GM18517 (cell line): ENCODE results near the gene LARP4.
A peak's percentile ranks its signal among the peaks of the same experiment; 100 is the strongest.
"Not testable (repeated sequence)": the region's sequence is repeated elsewhere in the genome, so short reads cannot be mapped to it uniquely, and the experiment has no call there.

Source experiments
- ATAC-seq: cut with Tn5 transposase; IDR thresholded peaks from one replicate; pipeline ENCODE4 v1.9.1; 2021; ENCODE audit warnings: mild to moderate bottlenecking, moderate library complexity; ENCODE audit not compliant: unreplicated experiment

The LARP4 gene

DNA sequence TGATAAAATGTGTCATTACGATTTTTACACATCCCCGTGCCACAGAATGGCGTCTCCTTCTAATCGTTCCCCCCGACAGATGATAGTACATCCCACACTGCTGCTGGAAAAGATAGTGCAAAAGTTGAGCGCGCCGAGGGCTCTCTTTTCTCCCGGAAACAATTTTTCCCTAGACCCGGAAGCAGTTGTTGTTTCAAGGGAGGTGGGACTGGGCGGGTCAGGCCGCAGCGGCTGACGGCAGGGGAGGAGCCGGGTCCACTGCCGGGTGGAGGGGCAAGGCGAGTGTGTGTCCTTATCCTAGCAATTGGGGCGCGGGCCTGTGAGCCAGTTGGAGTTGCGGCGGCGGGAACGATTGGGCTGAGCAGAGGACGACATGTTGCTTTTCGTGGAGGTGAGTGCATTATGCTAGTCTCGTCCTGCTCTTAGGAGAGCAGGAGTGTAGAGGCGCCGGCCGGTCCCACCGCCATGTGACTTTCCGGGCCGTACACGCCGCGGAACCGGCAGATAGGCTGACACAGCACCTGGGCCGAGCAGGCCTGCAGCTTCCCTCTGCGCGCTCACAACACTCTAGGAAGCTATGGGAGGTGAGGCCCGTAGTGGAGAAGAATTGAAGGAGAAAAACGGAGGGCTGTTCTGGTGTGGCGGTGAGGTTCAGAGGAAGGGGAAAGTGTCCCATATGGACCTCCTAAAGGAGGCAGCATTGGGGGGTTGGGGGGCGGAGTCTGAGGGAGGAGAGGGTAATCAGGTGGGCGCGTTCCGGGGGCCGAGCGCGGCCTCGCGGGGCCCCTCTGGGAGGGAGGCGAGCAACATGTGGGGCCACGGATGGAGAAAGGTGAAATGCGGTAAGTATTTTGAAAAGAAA lies at the start of gene LARP4:
TSS of gene LARP4 (plus strand) at position 248 of the 862 bp plus-strand sequence. CDS start at position 374, 126 bp downstream.
- ATAC-seq: peak; percentile 84

DNA sequence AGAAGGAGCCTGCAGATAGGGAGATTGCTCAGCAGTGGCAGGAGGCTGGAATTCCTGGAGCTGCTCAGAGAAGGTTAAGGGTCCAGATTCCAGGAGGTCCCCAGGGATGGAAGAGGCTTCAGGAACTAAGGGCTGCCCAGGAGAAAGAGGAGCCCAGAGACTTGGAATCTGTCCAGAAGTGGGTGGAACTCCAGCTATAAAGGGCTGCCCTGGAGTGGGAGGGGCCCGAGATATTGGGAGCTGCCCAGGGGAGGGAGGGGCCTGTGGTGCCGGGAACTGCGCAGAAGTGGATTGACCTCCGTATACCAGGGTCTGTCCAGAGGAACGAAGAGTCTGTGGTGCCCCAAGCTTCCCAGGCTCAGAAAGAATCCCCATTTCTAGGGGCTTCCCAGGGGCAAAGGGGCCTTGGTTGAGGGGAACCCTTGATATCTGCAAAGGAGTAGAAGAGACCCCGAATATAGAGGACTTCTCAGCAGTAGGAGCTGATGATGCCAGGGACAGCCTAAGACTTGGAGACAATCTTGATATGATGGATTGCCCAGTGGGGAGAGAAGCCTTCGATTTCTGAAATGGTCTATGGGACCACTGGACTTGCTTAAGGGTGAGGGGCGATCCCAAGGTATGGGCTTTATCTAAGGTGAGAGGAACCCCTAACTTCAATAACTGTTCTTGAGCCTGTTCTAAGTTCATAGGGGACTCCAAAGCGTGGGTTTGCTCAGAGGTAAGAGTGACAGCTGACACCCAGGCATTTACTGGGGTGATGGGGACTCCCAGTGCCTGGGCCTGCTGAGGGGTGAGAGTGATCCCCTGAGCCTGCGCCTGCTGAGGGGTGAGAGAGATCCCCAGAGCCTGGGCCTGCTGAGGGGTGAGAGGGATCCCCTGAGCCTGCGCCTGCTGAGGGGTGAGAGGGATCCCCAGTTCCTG lies 49.3 kb upstream of the LARP4 start:
- ATAC-seq: no peak

DNA sequence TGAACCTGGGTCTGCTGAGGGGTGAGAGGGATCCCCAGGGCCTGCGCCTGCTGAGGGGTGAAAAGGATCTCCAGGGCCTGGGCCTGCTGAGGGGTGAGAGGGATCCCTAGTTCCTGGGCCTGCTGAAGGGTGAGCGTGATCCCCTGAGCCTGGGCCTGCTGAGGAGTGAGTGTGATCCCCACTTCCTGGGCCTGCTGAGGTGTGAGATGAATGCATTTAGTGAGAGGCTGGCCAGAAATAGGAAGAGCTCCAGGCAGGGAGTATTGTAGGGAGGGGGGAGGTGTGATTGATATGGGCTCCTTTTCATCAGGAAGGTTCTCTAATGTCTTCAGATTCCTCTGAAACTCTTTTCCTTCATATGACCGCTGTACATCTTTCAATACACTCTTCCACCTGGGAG lies 47.3 kb upstream of the LARP4 start:
- no peak for ATAC-seq

DNA sequence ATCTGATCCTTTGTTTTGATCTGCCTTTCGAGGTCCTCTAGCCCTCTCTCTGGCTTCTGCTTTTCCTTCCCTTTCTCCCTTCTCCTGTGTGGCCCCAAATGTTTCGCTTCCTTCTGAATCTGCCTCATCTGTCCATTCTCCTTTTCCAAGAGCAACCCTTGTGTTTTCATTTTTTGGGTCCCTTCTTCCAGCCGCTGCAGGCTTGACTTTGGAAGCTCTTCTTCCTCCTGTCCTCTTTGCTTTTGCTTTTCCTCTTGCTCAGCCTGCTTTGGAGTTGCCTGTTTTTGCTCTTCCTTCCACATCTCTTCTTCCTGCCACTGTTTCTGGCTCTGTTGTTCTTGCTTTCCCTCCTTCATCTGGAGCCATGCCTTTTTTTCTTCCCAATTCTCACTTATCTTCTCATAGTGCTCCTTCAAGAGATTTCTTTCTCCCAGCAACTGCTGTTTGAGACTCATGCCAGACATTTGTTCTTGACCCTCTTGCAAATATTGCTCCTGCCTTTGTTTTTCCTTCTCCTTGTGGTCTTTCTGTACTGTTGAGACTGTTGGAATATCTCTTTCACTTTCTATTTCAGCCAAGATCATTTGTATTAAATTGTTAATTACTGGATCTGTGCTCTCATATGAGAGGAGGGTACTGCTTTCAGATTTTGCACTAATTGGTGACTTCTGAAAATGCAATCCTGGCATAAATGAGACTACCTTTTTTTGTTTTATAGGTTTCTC lies 46.7 kb upstream of the LARP4 start:
- no peak for ATAC-seq

DNA sequence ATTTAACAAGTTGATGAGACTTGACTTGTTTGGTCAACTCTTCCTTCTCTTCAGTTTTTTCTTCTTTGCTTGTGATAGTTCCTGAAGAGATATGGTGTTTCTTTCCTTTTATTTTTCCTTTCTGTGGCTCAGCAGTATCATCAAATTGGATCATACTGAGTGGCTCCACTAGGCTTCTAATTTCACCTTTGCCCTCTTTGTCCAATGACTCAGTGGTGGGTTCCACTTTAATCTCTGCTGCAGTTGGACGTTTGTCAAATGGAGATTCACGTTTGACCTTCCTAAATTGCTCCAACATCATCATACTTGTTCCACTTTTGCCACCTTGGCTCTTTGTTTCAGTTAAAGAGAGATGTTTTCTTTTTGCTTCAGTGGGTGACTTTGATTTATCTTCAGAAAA lies 45.8 kb upstream of the LARP4 start:
- ATAC-seq: no peak

DNA sequence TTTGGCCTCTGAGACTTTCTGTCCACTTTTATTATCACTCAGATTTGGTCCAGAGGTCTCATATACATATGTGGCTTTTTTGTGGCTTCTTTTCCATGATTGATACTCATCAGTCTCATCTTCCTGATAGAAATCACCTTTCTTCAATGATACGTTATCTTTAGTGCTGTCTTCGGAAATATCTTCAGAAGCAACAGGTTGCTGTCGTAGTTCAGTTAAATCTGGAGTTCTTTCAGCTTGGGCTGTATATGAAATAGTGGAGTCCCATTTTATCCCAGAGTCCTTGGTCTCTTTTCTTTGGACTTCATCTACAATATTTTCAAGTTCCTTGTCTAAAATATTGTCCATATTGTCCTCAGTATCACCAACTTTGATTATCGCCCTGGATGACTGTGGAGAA lies 45.3 kb upstream of the LARP4 start:
- no peak for ATAC-seq

DNA sequence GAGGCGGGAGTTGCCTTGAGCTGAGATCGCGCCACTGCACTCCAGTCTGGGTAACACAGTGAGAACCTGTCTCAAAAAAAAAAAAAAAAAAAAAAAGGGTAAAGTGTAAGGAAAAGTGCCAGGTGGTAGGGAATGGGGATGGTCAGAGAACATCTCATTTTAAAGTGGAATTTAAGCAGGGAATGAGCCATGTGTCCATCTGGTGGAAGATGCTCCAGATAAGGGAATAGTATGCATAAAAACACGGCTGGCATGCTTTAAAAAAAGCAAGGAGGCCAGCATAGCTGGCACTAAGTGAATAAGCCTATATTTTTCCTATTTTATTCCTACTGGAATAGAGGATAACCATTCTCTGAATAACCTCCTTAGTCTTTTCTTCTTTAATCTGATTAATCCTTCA lies 38.0 kb upstream of the LARP4 start:
- no peak for ATAC-seq

DNA sequence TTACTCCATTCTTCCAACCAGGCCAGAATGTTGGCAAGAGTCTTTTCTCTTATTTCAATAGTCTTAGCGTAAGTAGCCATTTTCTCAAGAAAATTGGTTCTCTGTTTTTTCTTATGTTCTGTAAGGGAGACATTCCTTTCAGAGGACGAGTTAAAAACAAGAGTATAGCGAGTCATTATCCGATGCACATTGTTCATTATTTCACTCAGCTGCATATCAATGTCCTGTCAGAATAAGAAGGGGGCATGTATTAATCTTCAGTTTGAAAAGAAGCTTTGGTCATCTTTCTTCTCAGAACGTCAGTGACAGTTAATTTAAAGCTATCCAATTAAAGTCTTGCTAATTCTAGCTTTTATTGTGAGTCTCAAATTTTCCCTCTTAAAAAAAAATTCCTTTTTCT lies 37.5 kb upstream of the LARP4 start:
- no peak for ATAC-seq

DNA sequence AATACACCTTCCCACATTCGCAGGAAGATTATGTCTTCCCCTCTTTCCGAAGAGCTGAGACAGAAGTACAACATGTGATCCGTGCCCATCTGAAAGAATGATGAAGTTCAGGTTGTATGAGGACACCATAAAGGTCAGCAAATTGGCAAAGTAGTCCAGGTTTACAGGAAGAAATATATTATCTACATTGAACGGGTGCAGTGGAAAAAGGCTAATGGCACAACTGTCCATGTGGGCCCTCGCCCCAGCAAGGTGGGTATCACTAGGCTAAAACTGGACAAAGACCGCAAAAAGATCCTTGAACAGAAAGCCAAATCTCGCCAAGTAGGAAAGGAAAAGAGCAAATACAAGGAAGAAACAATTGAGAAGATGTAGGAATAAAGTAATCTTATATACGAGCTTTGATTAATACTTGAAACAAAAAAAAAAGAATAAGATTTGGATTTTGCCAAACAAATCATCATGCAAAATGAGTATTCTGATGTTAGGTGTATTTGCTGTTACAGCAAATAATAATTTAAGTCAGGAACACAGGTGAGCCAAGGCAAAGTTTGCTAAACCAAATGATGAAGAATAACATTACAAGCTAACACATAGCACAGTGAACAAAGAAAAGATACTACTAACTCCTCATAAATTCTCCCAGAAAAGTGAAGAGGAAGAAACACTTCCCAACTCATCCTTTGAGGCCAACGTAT lies 34.8 kb upstream of the LARP4 start:
- ATAC-seq: no peak

DNA sequence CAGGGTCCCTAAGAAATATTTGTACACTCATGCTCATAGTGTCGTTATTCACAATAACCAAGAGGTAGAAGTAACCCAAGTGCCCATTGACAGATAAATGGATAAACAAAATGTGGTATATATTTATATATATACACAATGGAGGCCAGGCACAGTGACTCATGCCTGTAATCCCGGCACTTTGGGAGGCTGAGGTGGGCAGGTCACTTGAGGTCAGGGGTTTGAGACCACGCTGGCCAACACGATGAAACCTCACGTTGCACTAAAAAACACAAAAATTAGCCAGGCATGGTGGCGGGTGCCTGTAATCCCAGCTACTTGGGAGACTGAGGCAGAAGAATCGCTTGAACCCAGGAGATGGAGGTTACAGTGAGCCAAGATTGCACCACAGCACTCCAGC lies 30.0 kb upstream of the LARP4 start:
- not testable (repeated sequence) for ATAC-seq

DNA sequence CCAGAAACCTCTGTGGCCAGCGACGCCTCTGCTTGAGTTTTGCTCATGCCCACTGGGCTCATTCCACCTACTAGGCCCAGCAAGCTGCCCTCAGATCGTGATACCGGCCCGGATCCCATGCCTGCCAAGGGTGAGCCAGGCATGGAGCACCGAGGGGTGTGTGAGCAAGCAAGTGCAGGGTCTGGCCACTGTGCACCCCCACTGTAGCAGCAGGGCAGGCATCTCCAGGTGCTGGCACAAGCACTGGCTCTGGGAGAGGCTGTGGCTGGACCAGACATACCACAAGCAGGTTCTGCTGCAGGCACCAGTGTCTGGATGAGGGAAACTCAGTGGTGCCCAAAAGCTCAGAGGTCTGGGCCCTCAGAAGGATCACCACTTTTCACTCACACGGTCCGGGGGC lies 24.9 kb upstream of the LARP4 start:
- ATAC-seq: no peak

DNA sequence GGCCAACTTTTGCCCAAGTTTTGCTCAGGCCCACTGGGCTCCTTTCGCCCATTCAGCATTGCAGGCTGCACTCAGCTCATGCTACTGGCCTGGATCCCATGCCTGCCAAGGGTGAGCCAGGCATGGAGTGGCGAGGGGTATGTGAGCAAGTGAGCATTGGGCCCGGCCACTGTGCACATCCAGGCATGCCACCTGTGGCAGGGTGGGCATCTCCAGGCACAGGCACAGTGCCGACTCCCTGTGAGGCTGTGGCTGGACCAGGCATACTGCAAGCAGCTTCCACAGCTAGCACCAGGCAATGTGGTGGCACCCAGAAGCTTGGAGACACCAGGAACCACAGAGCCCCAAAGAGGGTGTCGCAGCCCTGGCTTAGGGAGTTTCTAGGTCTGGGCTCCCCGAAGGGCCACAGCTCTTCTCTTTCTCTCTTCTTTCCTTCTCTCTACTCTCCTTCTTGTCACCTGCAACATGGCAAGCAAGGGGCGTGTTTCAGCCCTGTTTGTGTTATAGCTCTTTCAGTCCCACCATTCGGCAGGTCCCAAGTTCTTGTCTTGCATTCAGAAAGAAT lies 19.8 kb upstream of the LARP4 start:
- no peak for ATAC-seq

DNA sequence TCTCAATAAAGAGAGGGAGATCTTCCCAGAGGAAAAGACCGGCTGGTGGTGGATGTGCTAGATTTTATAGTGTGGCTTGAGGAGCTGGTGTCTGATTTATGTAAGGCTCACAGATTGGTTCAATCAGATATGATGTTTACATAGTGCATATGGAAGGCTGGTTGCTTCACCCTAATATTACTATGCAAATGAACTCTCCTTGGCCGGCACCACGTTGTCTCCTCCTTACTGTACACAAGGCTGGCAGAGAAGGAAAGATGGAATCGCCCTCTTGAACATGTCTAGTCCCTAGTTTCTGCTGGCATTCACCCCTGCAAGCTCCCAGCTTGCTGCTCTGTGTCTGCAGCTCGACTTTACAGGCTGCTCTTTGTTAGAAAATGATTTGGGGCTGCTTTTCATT lies 13.2 kb upstream of the LARP4 start:
- no peak for ATAC-seq

DNA sequence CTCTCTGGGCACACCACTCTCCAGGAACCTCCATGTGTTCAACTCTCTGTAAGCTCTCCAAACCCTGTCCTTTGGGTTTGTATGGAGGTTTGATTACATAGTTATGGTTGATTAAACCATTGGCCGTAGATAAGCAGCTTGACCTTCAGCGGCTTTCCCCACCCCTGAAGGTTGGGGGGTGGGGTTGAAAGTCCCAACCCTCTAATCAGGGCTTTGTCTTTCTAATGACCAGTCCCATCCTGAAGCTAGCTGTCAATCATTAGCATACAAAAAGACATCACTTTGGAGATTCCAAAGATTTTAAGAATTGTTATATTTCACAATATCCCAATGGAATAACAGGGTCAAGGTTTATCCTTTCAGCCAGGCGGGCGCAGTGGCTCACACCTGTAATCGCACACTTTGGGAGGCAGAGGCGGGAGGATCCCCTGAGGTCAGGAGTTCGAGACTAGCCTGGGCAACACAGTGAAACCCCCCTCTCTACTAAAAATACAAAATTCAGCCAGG lies 12.7 kb upstream of the LARP4 start:
- no peak for ATAC-seq

DNA sequence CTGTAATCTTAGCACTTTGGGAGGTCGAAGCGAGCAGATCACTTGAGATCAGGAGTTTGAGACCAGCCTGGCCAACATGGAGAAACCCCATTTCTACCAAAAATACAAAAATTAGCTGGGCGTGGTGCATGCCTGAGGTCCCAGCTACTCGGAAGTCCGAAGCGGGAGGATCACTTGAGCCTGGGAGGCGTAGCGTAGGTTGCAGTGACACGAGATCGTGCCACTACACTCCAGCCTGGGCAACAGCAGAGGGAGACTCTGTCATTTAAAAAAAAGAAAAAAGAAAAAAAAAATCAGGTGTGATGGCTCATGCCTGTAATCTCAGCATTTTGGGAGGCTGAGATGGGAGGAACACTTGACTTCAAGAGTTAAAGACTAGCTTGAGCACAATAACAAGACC lies 11.9 kb upstream of the LARP4 start:
- ATAC-seq: not testable (repeated sequence)

DNA sequence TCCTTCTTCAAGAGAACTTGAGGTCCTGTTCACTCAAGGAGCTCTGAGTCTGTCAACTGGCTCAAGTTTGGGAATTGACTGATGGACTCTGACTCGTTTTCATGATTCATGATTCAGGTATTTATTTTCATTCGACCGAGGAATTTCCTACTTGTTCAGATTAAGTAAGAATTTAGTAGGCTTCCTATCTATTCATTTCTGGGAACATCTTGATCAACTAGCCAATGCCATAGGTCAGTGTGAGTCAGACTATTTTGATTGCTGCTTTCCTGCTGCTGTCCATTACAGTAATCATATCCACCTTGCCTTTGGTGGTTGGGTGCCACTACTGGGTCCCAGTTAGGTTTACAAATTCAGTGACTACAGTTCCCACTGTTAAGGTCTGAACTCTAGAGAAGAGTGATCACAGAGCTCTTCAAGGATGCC lies 10.4 kb upstream of the LARP4 start:
- no peak for ATAC-seq

DNA sequence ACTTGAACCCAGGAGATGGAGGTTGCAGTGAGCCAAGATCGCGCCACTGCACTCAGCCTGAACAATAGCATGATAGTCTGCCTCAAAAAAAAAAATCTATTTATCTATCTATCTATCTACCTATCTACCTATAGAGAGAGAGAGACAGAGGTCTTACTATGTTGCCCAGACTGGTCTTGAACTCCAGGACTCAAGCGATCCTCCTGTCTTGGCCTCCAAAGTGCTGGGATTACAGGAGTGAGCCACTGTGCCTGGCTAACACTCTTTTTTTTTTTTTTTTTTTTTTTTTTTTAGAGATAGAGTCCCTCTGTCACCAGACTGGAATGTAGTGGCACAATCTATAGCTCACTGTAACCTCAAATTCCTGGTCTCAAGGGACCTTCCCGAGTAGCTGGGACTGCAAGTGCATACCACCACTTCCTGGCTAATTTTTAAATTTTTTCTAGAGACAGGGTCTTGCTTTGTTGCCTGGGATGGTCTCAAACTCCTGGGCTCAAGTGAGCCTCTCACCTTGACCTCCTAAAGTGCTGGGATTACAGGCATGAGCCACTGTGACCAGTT lies 6.1 kb upstream of the LARP4 start:
- ATAC-seq: no peak

DNA sequence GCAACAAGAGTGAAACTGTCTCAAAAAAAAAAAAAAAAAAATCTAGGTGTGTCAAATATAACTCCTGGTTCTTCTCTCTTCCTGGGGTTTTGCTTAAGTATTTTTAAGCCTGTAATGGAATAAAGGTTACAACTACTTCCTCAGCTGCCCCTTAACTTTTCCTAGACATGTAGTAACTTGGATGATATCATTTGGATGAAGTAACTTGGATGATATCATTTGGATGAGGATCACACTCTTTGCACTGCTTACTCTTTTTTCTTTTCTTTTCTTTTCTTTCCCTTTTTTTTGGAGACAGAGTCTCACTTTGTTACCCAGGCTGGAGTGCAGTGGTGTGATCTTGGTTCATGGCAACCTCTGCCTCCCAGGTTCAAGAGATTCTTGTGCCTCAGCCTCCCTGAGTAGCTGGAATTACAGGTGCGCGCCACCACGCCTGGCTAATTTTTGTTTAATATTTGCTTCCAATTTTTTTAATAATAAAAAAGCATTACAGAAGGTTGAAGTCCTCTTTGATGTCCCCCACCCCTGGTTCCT lies 3.5 kb upstream of the LARP4 start:
- ATAC-seq: no peak

DNA sequence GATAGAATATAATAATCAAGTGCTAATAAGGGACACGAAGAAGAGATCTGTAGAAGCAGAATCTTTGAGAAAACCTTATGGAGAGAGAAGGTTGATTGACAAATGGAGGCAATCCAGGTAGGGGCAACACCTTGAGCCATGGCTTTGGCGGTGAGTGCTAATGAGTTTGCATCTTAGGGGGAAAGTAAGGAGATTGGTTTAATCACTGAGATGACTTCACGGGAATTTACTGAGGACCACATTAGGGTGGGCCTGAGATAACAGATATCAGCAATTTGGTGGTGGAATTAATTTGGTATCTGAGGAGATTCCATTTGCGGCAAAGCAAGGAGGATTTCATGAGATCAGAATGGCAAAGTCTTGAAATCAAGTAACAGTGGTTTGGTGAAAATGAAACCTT lies 1.8 kb upstream of the LARP4 start:
- no peak for ATAC-seq
